ENCODE results near the gene B3GLCT. TPM values are rescaled to one million over a fixed set of nuclear protein-coding genes. Genes with fewer than 3 reads are reported as not detected.
A peak's percentile ranks its signal among the peaks of the same experiment; 100 is the strongest.
"Not testable (repeated sequence)": the region's sequence is repeated elsewhere in the genome, so short reads cannot be mapped to it uniquely, and the experiment has no call there.

Gene B3GLCT
- total and polyA plus RNA-seq, 8 donors = 6.5 to 22.6 (median 16.1) TPM

DNA sequence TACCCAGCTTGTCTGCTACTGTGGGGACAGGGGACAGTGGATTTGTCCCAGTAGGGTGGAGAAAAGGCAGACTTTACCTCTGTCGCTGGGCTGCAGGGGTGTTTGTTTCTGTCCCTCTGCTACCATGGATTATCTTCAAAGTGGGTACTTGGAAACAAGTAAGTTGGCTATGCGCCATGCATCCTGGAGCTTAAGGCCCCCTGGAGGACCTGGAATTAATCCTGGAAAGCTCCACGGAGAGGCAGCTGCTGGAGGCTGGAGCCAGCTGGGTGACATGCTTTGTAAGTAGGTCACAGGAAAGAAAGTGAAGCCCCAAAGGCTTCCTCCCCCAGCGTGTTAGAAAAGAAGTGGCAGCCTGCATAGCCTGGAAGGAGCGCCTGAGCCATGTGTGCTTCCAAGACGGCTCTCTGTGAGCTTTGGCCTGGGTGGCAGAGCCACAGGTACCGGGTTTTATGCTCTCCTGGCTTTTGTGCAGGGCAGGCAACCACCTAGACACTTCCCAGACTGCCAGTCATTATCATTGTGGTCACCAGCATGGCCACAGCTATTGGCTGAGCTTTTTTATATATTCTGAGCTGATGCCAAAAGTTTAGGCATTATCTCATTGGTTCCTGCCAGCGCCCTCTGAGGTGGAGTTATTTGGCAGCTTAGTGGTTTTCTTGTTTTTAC, 9.5 kb downstream of the B3GLCT start:
- peaks cover 3 to 26% of the 10 kb centered on the region in 2 donors for H3K4me1 ChIP-seq
- H3K36me3 ChIP-seq = no peaks in the 10 kb centered on the region
- ATAC-seq (peak; percentile 53), DNase-seq (peak in 2 of 4 donors; percentile 50 to 81)
- H3K4me3 ChIP-seq = no peak overlapping the region
- intact Hi-C loops (cut with DNase I) = no loop called here
- H3K27me3 ChIP-seq = no peaks in the 10 kb centered on the region
- H3K27ac ChIP-seq = no peak overlapping the region
- no peak for TF ChIP-seq CTCF (IDR thresholded peaks at IDR 0.05)
- H3K9me3 ChIP-seq = no peaks in the 10 kb centered on the region

DNA sequence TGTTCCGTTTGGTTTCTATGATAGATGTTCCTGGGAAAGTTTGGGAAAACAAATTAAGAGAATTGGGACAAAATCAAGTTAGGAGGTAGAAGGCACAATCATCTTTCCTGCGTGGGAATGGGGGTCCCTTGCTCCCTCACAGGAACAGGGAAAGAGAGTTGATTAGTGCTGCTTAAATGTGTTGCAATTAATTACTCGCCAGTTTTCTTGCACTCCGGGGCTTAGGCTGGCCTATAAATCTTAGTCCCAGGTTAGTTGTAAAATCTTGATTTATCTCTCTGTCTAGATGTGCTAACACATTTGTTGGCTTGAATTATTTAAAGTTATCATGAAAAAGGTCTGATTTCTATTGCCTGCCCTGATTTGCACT, 10.1 kb downstream of the B3GLCT start:
- H3K9me3 ChIP-seq = no peaks in the 10 kb centered on the region
- H3K36me3 ChIP-seq = no peaks in the 10 kb centered on the region
- no peak overlapping the region for H3K4me3 ChIP-seq
- ATAC-seq (no peak), DNase-seq (no peak)
- intact Hi-C loops (cut with DNase I) = no loop called here
- H3K4me1 ChIP-seq = peaks cover 3 to 21% of the 10 kb centered on the region in 2 donors
- no peak for TF ChIP-seq CTCF (IDR thresholded peaks at IDR 0.05)
- H3K27me3 ChIP-seq = no peaks in the 10 kb centered on the region
- no peak overlapping the region for H3K27ac ChIP-seq

DNA sequence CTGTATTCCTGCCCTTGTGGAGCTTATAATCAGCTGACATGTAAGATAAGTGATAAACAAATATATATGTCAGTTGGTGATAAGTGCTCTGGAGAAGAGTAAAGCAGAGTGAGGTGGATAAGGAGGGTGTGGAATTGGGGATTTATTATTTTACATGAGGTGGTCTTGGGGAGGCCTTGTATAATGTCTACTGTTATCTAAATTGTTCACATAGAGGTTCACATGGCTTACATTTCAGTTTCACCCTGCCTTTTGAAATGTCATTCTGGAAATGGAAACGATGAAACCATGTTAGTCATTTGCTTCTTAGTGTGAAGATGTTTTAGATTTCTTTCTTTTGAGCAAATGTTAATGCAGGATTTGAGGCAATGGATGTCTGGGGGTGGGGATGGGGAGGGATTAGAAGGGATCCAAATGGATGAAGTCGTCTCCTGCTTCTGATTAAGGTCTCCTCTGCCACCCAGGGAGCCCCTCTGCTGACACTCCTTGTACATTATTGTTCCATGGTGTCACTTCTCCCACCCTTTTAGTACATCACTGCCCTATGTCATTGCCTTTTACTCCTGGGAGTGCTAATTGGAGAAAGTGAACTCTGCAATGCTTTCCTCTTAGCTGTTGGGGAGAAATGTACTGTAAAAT, 14.0 kb downstream of the B3GLCT start:
- Histone ChIP-seq H3K4me3 (no peak overlapping the region), H3K4me1 (peaks cover 3 to 14% of the 10 kb centered on the region in 2 donors), H3K27ac (no peak overlapping the region), H3K36me3 (no peaks in the 10 kb centered on the region), H3K9me3 (no peaks in the 10 kb centered on the region), H3K27me3 (no peaks in the 10 kb centered on the region)
- no peak for TF ChIP-seq CTCF (IDR thresholded peaks at IDR 0.05)
- intact Hi-C loops (cut with DNase I) = no loop called here
- ATAC-seq (no peak), DNase-seq (no peak)

DNA sequence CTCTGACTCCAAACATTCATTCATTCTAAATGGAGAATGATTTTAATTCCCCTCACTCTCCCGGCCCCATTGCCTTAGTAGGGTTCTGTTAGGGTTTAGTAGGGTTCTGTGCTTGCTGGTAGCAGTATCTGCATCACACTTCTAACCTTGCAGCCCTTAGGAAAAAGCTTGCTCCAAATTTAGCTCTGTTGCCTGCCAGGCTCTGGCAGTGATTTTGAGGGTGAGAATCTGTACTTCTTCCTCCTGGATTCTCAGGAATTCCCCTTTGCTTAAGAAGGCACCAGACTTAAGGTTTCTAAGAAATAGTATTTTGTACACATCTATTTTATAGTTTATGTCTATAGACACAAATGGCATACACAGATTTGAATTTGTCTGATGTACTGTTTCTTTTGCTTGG, 14.7 kb downstream of the B3GLCT start:
- intact Hi-C loops (cut with DNase I) = no loop called here

GRCh38 chr13:31216916-31217315, 17.1 kb downstream of the B3GLCT start:
- H3K4me3 ChIP-seq; H3K4me1 ChIP-seq; intact Hi-C loops (cut with DNase I); H3K27me3 ChIP-seq; ATAC-seq; H3K36me3 ChIP-seq; H3K9me3 ChIP-seq; H3K27ac ChIP-seq; DNase-seq: not testable (repeated sequence)

More for the DNA sequence above, 14.7 kb downstream of the B3GLCT start:
- Histone ChIP-seq H3K9me3 (no peaks in the 10 kb centered on the region), H3K27me3 (no peaks in the 10 kb centered on the region), H3K36me3 (no peaks in the 10 kb centered on the region), H3K4me1 (peaks cover 0 to 7% of the 10 kb centered on the region in 2 donors), H3K4me3 (no peak overlapping the region), H3K27ac (no peak overlapping the region)
- ATAC-seq = no peak
- no peak for DNase-seq
- no peak for TF ChIP-seq CTCF (IDR thresholded peaks at IDR 0.05)

Measured in left lung (tissue), 10 donors.